T-cell (primary cell): ENCODE data around the gene ZDHHC24. TPM values are rescaled to one million over a fixed set of nuclear protein-coding genes. Genes with fewer than 3 reads are reported as not detected.

ENCODE experiments used
- ATAC-seq, 4 experiments: fragments of 200-7000 bp in 3 of 4; fragments of 150-1000 bp in 1 of 4; cut with Tn5 transposase; replicated peaks in 1 of 4; 1 replicate in 3 of 4; 2 replicates in 1 of 4; pipeline ENCODE4 v1.10.0; 2021; ENCODE audit warnings: moderate library complexity in 3 of 4, mild to moderate bottlenecking in 2 of 4, moderate number of reproducible peaks in 1 of 4
- CTCF ChIA-PET, 2 donors: fragments of 300-600 bp; sonication (Branson Sonifier 250); formaldehyde crosslinking; loops; one replicate each; lab custom pipeline; 2022; ENCODE audit warnings: antibody characterized with exemption in 2 of 2; lab: Charles Lee
- POLR2A ChIA-PET, 2 donors: fragments of 300-600 bp; sonication (Branson Sonifier 250); formaldehyde crosslinking; loops; one replicate each; lab custom pipeline; 2022; ENCODE audit warnings: antibody characterized with exemption in 2 of 2; lab: Charles Lee
- DNase-seq, 35 experiments: peaks; one replicate each; pipeline versions ENCODE4 v3.0.0 to v3.0.0-alpha.2; 2013 to 2023
- H3K27ac ChIP-seq: one replicate; pipeline ENCODE4 v1.5.1; 2013; ENCODE audit warnings: low read length
- H3K27me3 ChIP-seq, 2 experiments: replicated peaks in 1 of 2; 1 replicate in 1 of 2; 2 replicates in 1 of 2; pipeline versions ENCODE4 v1.6.1 to v1.7.0; 2013; ENCODE audit warnings: low read length in 1 of 2, mixed read lengths in 1 of 2; ENCODE audit not compliant: control insufficient read depth in 2 of 2, insufficient read depth in 2 of 2; ENCODE audit errors: extremely low read depth in 1 of 2
- H3K36me3 ChIP-seq, 2 donors: 1 replicate in 1 of 2; 2 replicates in 1 of 2; pipeline versions ENCODE4 v1.6.1 to v1.7.0; 2013; ENCODE audit warnings: low read length in 1 of 2; ENCODE audit not compliant: control insufficient read depth in 2 of 2, insufficient read depth in 1 of 2; ENCODE audit errors: extremely low read depth in 1 of 2
- H3K4me1 ChIP-seq, 2 experiments: 1 replicate in 1 of 2; 2 replicates in 1 of 2; pipeline versions ENCODE4 v1.6.1 to v1.7.0; 2013; ENCODE audit warnings: low read length in 2 of 2, mixed read lengths in 1 of 2; ENCODE audit not compliant: insufficient read depth in 2 of 2, control insufficient read depth in 1 of 2; ENCODE audit errors: extremely low read depth in 1 of 2
- H3K4me3 ChIP-seq, 2 donors: 1 replicate in 1 of 2; 2 replicates in 1 of 2; pipeline versions ENCODE4 v1.5.1 to v1.7.0; 2013; ENCODE audit warnings: mild to moderate bottlenecking in 2 of 2, low read length in 1 of 2, moderate library complexity in 1 of 2; ENCODE audit not compliant: control insufficient read depth in 1 of 2; ENCODE audit errors: extremely low read depth in 1 of 2
- H3K9me3 ChIP-seq: 2 replicates; pipeline ENCODE4 v1.7.0; 2013
- H3K27ac Mint-ChIP-seq, 2 donors: one replicate each; pipeline ENCODE4 v1.8.0; 2020 to 2021; ENCODE audit warnings: mild to moderate bottlenecking in 2 of 2, mixed read lengths in 2 of 2
- H3K27me3 Mint-ChIP-seq, 2 donors: one replicate each; pipeline ENCODE4 v1.8.0; 2021 to 2022; ENCODE audit warnings: mixed read lengths in 2 of 2
- H3K36me3 Mint-ChIP-seq: one replicate; pipeline ENCODE4 v1.8.0; 2021; ENCODE audit warnings: mixed read lengths
- H3K4me1 Mint-ChIP-seq, 3 donors: one replicate each; pipeline ENCODE4 v1.8.0; 2020 to 2022; ENCODE audit warnings: mixed read lengths in 3 of 3, mild to moderate bottlenecking in 1 of 3
- H3K4me3 Mint-ChIP-seq, 3 donors: one replicate each; pipeline ENCODE4 v1.8.0; 2020 to 2022; ENCODE audit warnings: mild to moderate bottlenecking in 3 of 3, mixed read lengths in 3 of 3, moderate library complexity in 3 of 3
- H3K9me3 Mint-ChIP-seq, 3 donors: one replicate each; pipeline ENCODE4 v1.8.0; 2020 to 2022; ENCODE audit warnings: mixed read lengths in 3 of 3
- WGBS: methylation state at CpG from one replicate; pipeline ENCODE4 v1.1.5; 2013; ENCODE audit warnings: missing lambda C conversion rate; ENCODE audit not compliant: insufficient coverage; 5-methylcytosine and 5-hydroxymethylcytosine counted together
- total RNA-seq, 35 experiments: library from RNA in 6 of 35; stranded (reverse) in 6 of 35; fragments of 120-200 nt in 1 of 35; gene quantifications; one replicate each; pipeline versions ENCODE4 v1.2.1 to v1.2.4 and lab custom pipeline; 2013 to 2026

Gene ZDHHC24
- total RNA-seq, 5 donors from 2014 or later (not counting 1 experiment from before 2014, with no cell fraction given): 17.2 to 25.7 (median 23.5) TPM

- no peak overlapping the region for H3K4me3 ChIP-seq
- H3K9me3 ChIP-seq: no peaks in the 10 kb centered on the region
- H3K36me3 ChIP-seq: peaks cover 9 to 45% of the 10 kb centered on the region in 2 donors
- Mint-ChIP-seq H3K4me3 (no peak overlapping the region), H3K9me3 (no peaks in the 10 kb centered on the region), H3K4me1 (peaks cover 5 to 14% (median 12%) of the 10 kb centered on the region in 3 donors), H3K36me3 (peaks cover 23% of the 10 kb centered on the region), H3K27me3 (no peaks in the 10 kb centered on the region), H3K27ac (no peak overlapping the region)
- no peak overlapping the region for H3K27ac ChIP-seq
- ChIA-PET CTCF (interaction anchor here in 1 of 2 donors (0.5 to 0.8 kb wide), 2 partner anchors 134 to 1171 kb away, joined by 3 to 4 read pairs; no protein-coding TSS in a partner anchor), POLR2A (interaction anchor here in 1 of 2 donors (0.5 kb wide), 1 partner anchor 368 kb away, joined by 3 read pairs; no protein-coding TSS in a partner anchor)
- no peak for ATAC-seq
- H3K27me3 ChIP-seq: no peaks in the 10 kb centered on the region
- 91% methylated on average over 5 of the region's 7 CpGs for WGBS
- H3K4me1 ChIP-seq: peaks cover 3 to 12% of the 10 kb centered on the region in 2 experiments
- DNase-seq: no peak
These were observed 61.0 kb downstream of the ZDHHC24 start for GRCh38 chr11:66484806-66485380.

GRCh38 chr11:66480117-66480938 lies 65.5 kb downstream of the ZDHHC24 start, which contains the start of gene DPP3:
Gene DPP3, plus strand, starts transcription at chr11:66480434. Its CDS starts 1,767 bp downstream, at chr11:66482201.
- Histone ChIP-seq H3K4me1 (peaks cover 3 to 23% of the 10 kb centered on the region in 2 experiments), H3K4me3 (peak within 1 kb of the TSS; percentile 72 to 89), H3K27me3 (no peaks in the 10 kb centered on the region), H3K36me3 (peaks cover 0 to 11% of the 10 kb centered on the region in 2 donors), H3K27ac (peak within 1 kb of the TSS; percentile 58), H3K9me3 (no peaks in the 10 kb centered on the region)
- DNase-seq (peak; percentile 86 to 98 (median 95)), ATAC-seq (peak; percentile 98 to 99 (median 98))
- Mint-ChIP-seq H3K27me3 (no peaks in the 10 kb centered on the region), H3K4me1 (peaks cover 22 to 28% (median 25%) of the 10 kb centered on the region in 3 donors), H3K9me3 (no peaks in the 10 kb centered on the region), H3K4me3 (peak within 1 kb of the TSS; percentile 85 to 91 (median 87)), H3K27ac (peak within 1 kb of the TSS; percentile 78 to 92), H3K36me3 (peaks cover 5% of the 10 kb centered on the region)
- 0% methylated on average over 49 of the region's 62 CpGs for WGBS
- CTCF ChIA-PET: interaction anchor here in 1 of 2 donors (0.6 to 1.1 kb wide), 7 partner anchors 11 to 198 kb away, joined by 3 to 12 read pairs (median 4); partner anchors contain the start of genes MRPL11, PELI3 and RBM4B
- POLR2A ChIA-PET: interaction anchor here (0.5 to 0.7 kb wide), 4 partner anchors 14 to 1631 kb away, joined by 3 to 7 read pairs (median 3); partner anchors contain the start of gene PELI3 (in 1 of the 2)

- Mint-ChIP-seq H3K27me3 (no peaks in the 10 kb centered on the region), H3K9me3 (no peaks in the 10 kb centered on the region), H3K4me3 (peak overlapping the region; percentile 85 to 91 (median 87)), H3K27ac (peak overlapping the region; percentile 74 to 92), H3K4me1 (peaks cover 22 to 28% (median 25%) of the 10 kb centered on the region in 3 donors), H3K36me3 (peaks cover 4% of the 10 kb centered on the region)
- WGBS: 9% methylated on average over 29 of the region's 34 CpGs
- CTCF ChIA-PET: interaction anchor here (0.5 to 1.1 kb wide), 8 partner anchors 12 to 199 kb away, joined by 3 to 12 read pairs (median 5); partner anchors contain the start of genes MRPL11 (in 1 of the 2), PELI3 (in 1 of the 2) and RBM4B (in 1 of the 2)
- POLR2A ChIA-PET: interaction anchor here (0.5 to 0.6 kb wide), 2 partner anchors 13 to 1630 kb away, joined by 3 read pairs; no protein-coding TSS in a partner anchor
- peak overlapping the region; percentile 58 for H3K27ac ChIP-seq
- no peaks in the 10 kb centered on the region for H3K27me3 ChIP-seq
- peaks cover 0 to 9% of the 10 kb centered on the region in 2 donors for H3K36me3 ChIP-seq
- no peaks in the 10 kb centered on the region for H3K9me3 ChIP-seq
- peaks cover 3 to 23% of the 10 kb centered on the region in 2 experiments for H3K4me1 ChIP-seq
- DNase-seq (peak in 3 of 35 experiments; percentile 18 to 19 (median 19)), ATAC-seq (no peak)
- H3K4me3 ChIP-seq: peak overlapping the region; percentile 72 to 89
These were observed 66.3 kb downstream of the ZDHHC24 start for GRCh38 chr11:66479394-66480116.

- H3K4me3 ChIP-seq: peak overlapping the region in 1 of 2 donors; percentile 89
These were observed 67.0 kb downstream of the ZDHHC24 start for GRCh38 chr11:66478729-66479393.

GRCh38 chr11:66477263-66478201 lies 68.3 kb downstream of the ZDHHC24 start:
- no peak overlapping the region for H3K27ac ChIP-seq
- DNase-seq: no peak
- peaks cover 0 to 5% of the 10 kb centered on the region in 2 donors for H3K36me3 ChIP-seq
- Mint-ChIP-seq H3K4me3 (peak overlapping the region in 2 of 3 donors; percentile 29 to 49), H3K9me3 (no peaks in the 10 kb centered on the region), H3K36me3 (peaks cover 5% of the 10 kb centered on the region), H3K4me1 (peaks cover 20 to 26% (median 25%) of the 10 kb centered on the region in 3 donors), H3K27ac (peak overlapping the region in 1 of 2 donors; percentile 55), H3K27me3 (no peaks in the 10 kb centered on the region)
- H3K4me3 ChIP-seq: no peak overlapping the region
- H3K4me1 ChIP-seq: peaks cover 3 to 23% of the 10 kb centered on the region in 2 experiments
- ChIA-PET POLR2A (no interaction called here), CTCF (interaction anchor here in 1 of 2 donors (0.5 kb wide), 1 partner anchor 11 kb away, joined by 4 read pairs; the partner anchor contains the start of gene PELI3)
- H3K9me3 ChIP-seq: no peaks in the 10 kb centered on the region
- no peak for ATAC-seq
- H3K27me3 ChIP-seq: no peaks in the 10 kb centered on the region
- WGBS: 94% methylated on average over 8 of the region's 11 CpGs

More at GRCh38 chr11:66478729-66479393, 67.0 kb downstream of the ZDHHC24 start:
- Mint-ChIP-seq H3K4me1 (peaks cover 22 to 28% (median 25%) of the 10 kb centered on the region in 3 donors), H3K9me3 (no peaks in the 10 kb centered on the region), H3K36me3 (peaks cover 7% of the 10 kb centered on the region), H3K27me3 (no peaks in the 10 kb centered on the region), H3K4me3 (peak overlapping the region; percentile 85 to 91 (median 87)), H3K27ac (peak overlapping the region; percentile 59 to 92)
- no peak for ATAC-seq
- no peaks in the 10 kb centered on the region for H3K27me3 ChIP-seq
- peaks cover 0 to 9% of the 10 kb centered on the region in 2 donors for H3K36me3 ChIP-seq
- POLR2A ChIA-PET: no interaction called here
- H3K9me3 ChIP-seq: no peaks in the 10 kb centered on the region
- CTCF ChIA-PET: interaction anchor here (0.5 to 1.0 kb wide), 2 partner anchors 12 to 38 kb away, joined by 4 to 6 read pairs; partner anchors contain the start of gene PELI3 (in 1 of the 2)
- H3K27ac ChIP-seq: no peak overlapping the region
- DNase-seq: peak in 12 of 35 experiments; percentile 13 to 63 (median 24)
- peaks cover 3 to 23% of the 10 kb centered on the region in 2 experiments for H3K4me1 ChIP-seq
- WGBS: 76% methylated on average over 3 of the region's 8 CpGs
